Embryonic facial prominence (tissue), 1 donor: ENCODE data around the gene TNXB.
"Not testable (repeated sequence)": the region's sequence is repeated elsewhere in the genome, so short reads cannot be mapped to it uniquely, and the experiment has no call there.

ENCODE experiments used
- DNase-seq: peaks from one replicate; pipeline ENCODE4 v3.0.0-alpha.2; 2016; ENCODE audit errors: extremely low spot score

TNXB gene

GRCh38 chr6:32112431-32112980 is 3.4 kb upstream of the TNXB start:
- DNase-seq, result no peak

GRCh38 chr6:32111424-32112066 is 2.4 kb upstream of the TNXB start:
- DNase-seq, result no peak

- no peak for DNase-seq
Measured at GRCh38 chr6:32110632-32111031, 1.5 kb upstream of the TNXB start.

GRCh38 chr6:32109765-32110160 is 625 bp upstream of the TNXB start:
- no peak for DNase-seq

- DNase-seq, result no peak
Measured at GRCh38 chr6:32108727-32109113, 418 bp downstream of the TNXB start.

- no peak for DNase-seq
Measured at GRCh38 chr6:32108094-32108627, 977 bp downstream of the TNXB start.

GRCh38 chr6:32107406-32107805 is 1.7 kb downstream of the TNXB start:
- DNase-seq, result no peak

- DNase-seq, result no peak
Measured at GRCh38 chr6:32105433-32105832, 3.7 kb downstream of the TNXB start.

GRCh38 chr6:32102255-32102654 is 6.9 kb downstream of the TNXB start:
- no peak for DNase-seq

- not testable (repeated sequence) for DNase-seq
Measured at GRCh38 chr6:32100251-32100650, 8.9 kb downstream of the TNXB start.

GRCh38 chr6:32097364-32097763 is 11.8 kb downstream of the TNXB start:
- DNase-seq, result no peak

GRCh38 chr6:32096394-32097258 is 12.5 kb downstream of the TNXB start:
- DNase-seq, result no peak

GRCh38 chr6:32096087-32096393 is 13.1 kb downstream of the TNXB start:
- DNase-seq, result no peak

GRCh38 chr6:32095338-32096086 is 13.6 kb downstream of the TNXB start:
- DNase-seq, result no peak

- DNase-seq, result no peak
Measured at GRCh38 chr6:32092760-32093497, 16.2 kb downstream of the TNXB start.

- no peak for DNase-seq
Measured at GRCh38 chr6:32089082-32089828, 19.9 kb downstream of the TNXB start.

- no peak for DNase-seq
Measured at GRCh38 chr6:32088487-32089049, 20.6 kb downstream of the TNXB start.

GRCh38 chr6:32087574-32088486 is 21.3 kb downstream of the TNXB start:
- DNase-seq, result no peak
